ENCODE measurements around the gene ZNF714. TPM values are rescaled to one million over a fixed set of nuclear protein-coding genes. Genes with fewer than 3 reads are reported as not detected.

The ZNF714 gene
- total and polyA plus RNA-seq, 2 of the 8 experiments (the other 6 are each of a cell fraction or from before 2014, with no cell fraction given), result 16.4 to 74.2 TPM

DNA sequence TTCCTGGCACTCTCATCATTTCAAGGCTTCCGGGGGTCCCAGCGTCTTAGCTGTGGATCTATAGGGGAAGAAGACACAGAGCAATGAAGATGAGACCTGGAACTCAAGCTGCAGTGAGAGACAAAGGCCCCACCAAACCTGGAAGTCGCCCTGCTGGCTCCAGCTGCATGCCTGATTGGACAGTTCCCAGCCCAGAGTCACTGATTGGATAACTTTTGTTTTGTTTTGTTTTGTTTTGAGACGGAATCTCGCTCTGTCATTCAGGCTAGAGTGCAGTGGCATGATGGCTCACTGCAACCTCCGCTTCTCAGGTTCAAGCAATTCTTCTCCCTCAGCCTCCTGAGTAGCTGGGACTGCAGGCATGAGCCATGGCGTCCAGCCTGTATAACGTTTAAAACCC is 53.4 kb downstream of the ZNF714 start:
- Histone ChIP-seq H2BK20ac (ENCODE audit: low read length) (no peak overlapping the region), H4K5ac (ENCODE audit: insufficient read length, low read depth, low read length) (no peak overlapping the region), H3K56ac (replicated peaks; ENCODE audit: insufficient read length, low read depth, low read length) (no peak overlapping the region), H3K36me3 (ENCODE audit: control insufficient read depth in 2 of 4, insufficient read depth in 4 of 4, low read length in 3 of 4) (no peaks in the 10 kb centered on the region), H4K20me1 (replicated peaks in 1 of 2; ENCODE audit: control insufficient read depth in 1 of 2, insufficient read depth in 2 of 2, low read length in 2 of 2) (no peaks in the 10 kb centered on the region), H2AK5ac (ENCODE audit: low read depth, low read length) (no peak overlapping the region), H3K4ac (replicated peaks; ENCODE audit: insufficient read length, low read depth, low read length) (no peak overlapping the region), H2AFZ (ENCODE audit: low read length) (no peak overlapping the region), H3K14ac (ENCODE audit: insufficient read length) (no peak overlapping the region), H2BK120ac (replicated peaks; ENCODE audit: low read depth, low read length) (no peak overlapping the region), H2BK12ac (ENCODE audit: low read depth, low read length) (no peak overlapping the region), H3K4me2 (ENCODE audit: insufficient read depth in 1 of 2, low read depth in 2 of 2, low read length in 2 of 2) (no peak overlapping the region; a peak in 1 of 4 replicates), H3K4me1 (replicated peaks in 1 of 4; ENCODE audit: control insufficient read depth in 3 of 4, insufficient read depth in 4 of 4, low read length in 3 of 4) (no peaks in the 10 kb centered on the region), H3K18ac (ENCODE audit: extremely low read depth, low read length) (no peak overlapping the region), H3K79me1 (ENCODE audit: low read depth, low read length) (no peaks in the 10 kb centered on the region), H3K23ac (ENCODE audit: insufficient read length) (no peak overlapping the region), H3K27ac (ENCODE audit: low read depth, low read length) (no peak overlapping the region), H3K23me2 (ENCODE audit: low read depth, low read length) (no peaks in the 10 kb centered on the region), H3K27me3 (replicated peaks in 1 of 4; ENCODE audit: control insufficient read depth in 3 of 4, extremely low read depth in 1 of 4, insufficient read depth in 3 of 4, low read length in 3 of 4) (no peaks in the 10 kb centered on the region), H4K91ac (replicated peaks; ENCODE audit: insufficient read length, low read length) (no peak overlapping the region), H3K9me3 (ENCODE audit: insufficient read depth in 2 of 2, low read depth in 1 of 2, low read length in 1 of 2) (no peaks in the 10 kb centered on the region), H4K8ac (ENCODE audit: extremely low read depth, insufficient read depth, low read length) (no peak overlapping the region), H3K79me2 (ENCODE audit: control insufficient read depth in 1 of 2, insufficient read depth in 2 of 2, low read length in 2 of 2) (no peaks in the 10 kb centered on the region), H3K9ac (replicated peaks in 1 of 4; ENCODE audit: extremely low read depth in 1 of 4, low read depth in 3 of 4, low read length in 3 of 4) (no peak overlapping the region), H2BK15ac (ENCODE audit: low read length) (no peak overlapping the region), H3K4me3 (ENCODE audit: extremely low read depth in 1 of 4, insufficient read depth in 2 of 4, low read depth in 3 of 4, low read length in 4 of 4) (no peak overlapping the region), H2BK5ac (ENCODE audit: low read depth, low read length) (no peak overlapping the region)
- POLR2A ChIA-PET (ENCODE audit: partially characterized antibody), result interaction anchor here (0.6 to 1.1 kb wide), 2 partner anchors 9 to 52 kb away, joined by 3 read pairs; no protein-coding TSS in a partner anchor
- FAIRE-seq (no peak), DNase-seq (ENCODE audit: low read depth in 1 of 2, low spot score in 2 of 2) (no peak)
- 87% methylated on average over 8 of the region's 8 CpGs; no CpG with 5 or more reads in 1 of the 2 experiments for WGBS, 2 experiments (ENCODE audit: extremely low coverage in 1 of 2, insufficient coverage in 1 of 2, insufficient read length in 1 of 2, insufficient replicate concordance in 2 of 2, low coverage in 1 of 2, low lambda C conversion rate in 2 of 2, missing lambda C conversion rate in 1 of 2)
- CTCF ChIA-PET (ENCODE audit: partially characterized antibody), result interaction anchor here (0.6 kb wide), 1 partner anchor 28 kb away, joined by 3 read pairs; no protein-coding TSS in a partner anchor
- no peak for TF ChIP-seq POLR2A (IDR thresholded peaks at IDR 0.05; ENCODE audit: control extremely low read depth in 1 of 2, low read depth in 2 of 2, low read length in 2 of 2)
- no peak for TF ChIP-seq MAFK (IDR thresholded peaks at IDR 0.05; ENCODE audit: low read depth, low read length)
- no peak for TF ChIP-seq SRF (IDR thresholded peaks at IDR 0.05; ENCODE audit: low read depth, low read length)
- no peak for TF ChIP-seq POU5F1 (IDR thresholded peaks at IDR 0.05; ENCODE audit: low read depth, low read length)
- TF ChIP-seq, protein P1, sequence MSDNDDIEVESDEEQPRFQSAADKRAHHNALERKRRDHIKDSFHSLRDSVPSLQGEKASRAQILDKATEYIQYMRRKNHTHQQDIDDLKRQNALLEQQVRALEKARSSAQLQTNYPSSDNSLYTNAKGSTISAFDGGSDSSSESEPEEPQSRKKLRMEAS (IDR thresholded peaks at IDR 0.05), result no peak
- no peak for TF ChIP-seq CREB1 (IDR thresholded peaks at IDR 0.05)
- no peak for TF ChIP-seq CEBPB (IDR thresholded peaks at IDR 0.05; ENCODE audit: low read depth, low read length)
- TF ChIP-seq, protein P2, sequence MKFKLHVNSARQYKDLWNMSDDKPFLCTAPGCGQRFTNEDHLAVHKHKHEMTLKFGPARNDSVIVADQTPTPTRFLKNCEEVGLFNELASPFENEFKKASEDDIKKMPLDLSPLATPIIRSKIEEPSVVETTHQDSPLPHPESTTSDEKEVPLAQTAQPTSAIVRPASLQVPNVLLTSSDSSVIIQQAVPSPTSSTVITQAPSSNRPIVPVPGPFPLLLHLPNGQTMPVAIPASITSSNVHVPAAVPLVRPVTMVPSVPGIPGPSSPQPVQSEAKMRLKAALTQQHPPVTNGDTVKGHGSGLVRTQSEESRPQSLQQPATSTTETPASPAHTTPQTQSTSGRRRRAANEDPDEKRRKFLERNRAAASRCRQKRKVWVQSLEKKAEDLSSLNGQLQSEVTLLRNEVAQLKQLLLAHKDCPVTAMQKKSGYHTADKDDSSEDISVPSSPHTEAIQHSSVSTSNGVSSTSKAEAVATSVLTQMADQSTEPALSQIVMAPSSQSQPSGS (IDR thresholded peaks at IDR 0.05; ENCODE audit: low read length), result no peak
- no peak for TF ChIP-seq CHD2 (IDR thresholded peaks at IDR 0.05; ENCODE audit: low read length)
- TF ChIP-seq, protein P3, sequence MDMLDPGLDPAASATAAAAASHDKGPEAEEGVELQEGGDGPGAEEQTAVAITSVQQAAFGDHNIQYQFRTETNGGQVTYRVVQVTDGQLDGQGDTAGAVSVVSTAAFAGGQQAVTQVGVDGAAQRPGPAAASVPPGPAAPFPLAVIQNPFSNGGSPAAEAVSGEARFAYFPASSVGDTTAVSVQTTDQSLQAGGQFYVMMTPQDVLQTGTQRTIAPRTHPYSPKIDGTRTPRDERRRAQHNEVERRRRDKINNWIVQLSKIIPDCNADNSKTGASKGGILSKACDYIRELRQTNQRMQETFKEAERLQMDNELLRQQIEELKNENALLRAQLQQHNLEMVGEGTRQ (IDR thresholded peaks at IDR 0.05; ENCODE audit: low read length), result no peak
- no peak for TF ChIP-seq RXRA (IDR thresholded peaks at IDR 0.05; ENCODE audit: insufficient read depth, low read depth, low read length)
